Subcutaneous abdominal adipose tissue (tissue), 5 donors: ENCODE data around the gene DHX30.

Source experiments
- H3K27ac ChIP-seq: one replicate; pipeline ENCODE4 v1.7.0; 2013; ENCODE audit warnings: low read depth, mild to moderate bottlenecking, inconsistent platforms, low read length, moderate library complexity
- H3K27me3 ChIP-seq, 5 donors: one replicate each; pipeline ENCODE4 v1.7.0; 2013; ENCODE audit warnings: low read length in 5 of 5, inconsistent platforms in 1 of 5; ENCODE audit not compliant: control insufficient read depth in 5 of 5, insufficient read depth in 4 of 5
- H3K36me3 ChIP-seq, 5 donors: one replicate each; pipeline ENCODE4 v1.7.0; 2013; ENCODE audit warnings: low read length in 5 of 5; ENCODE audit not compliant: control insufficient read depth in 5 of 5, insufficient read depth in 5 of 5
- H3K4me1 ChIP-seq, 5 donors: one replicate each; pipeline ENCODE4 v1.7.0; 2013; ENCODE audit warnings: low read length in 5 of 5, mild to moderate bottlenecking in 3 of 5, moderate library complexity in 1 of 5; ENCODE audit not compliant: control insufficient read depth in 5 of 5, insufficient read depth in 5 of 5
- H3K4me3 ChIP-seq, 5 donors: one replicate each; pipeline ENCODE4 v1.7.0; 2013; ENCODE audit warnings: low read length in 5 of 5, low read depth in 1 of 5
- H3K9ac ChIP-seq, 5 donors: one replicate each; pipeline ENCODE4 v1.7.0; 2013; ENCODE audit warnings: low read length in 5 of 5, mild to moderate bottlenecking in 4 of 5, moderate library complexity in 3 of 5
- H3K9me3 ChIP-seq, 5 donors: one replicate each; pipeline ENCODE4 v1.7.0; 2013; ENCODE audit warnings: low read length in 5 of 5; ENCODE audit not compliant: control insufficient read depth in 5 of 5
- donor health status: healthy.
- donor health status: healthy.
- donor health status: healthy.
- donor health status: healthy.
- donor health status: healthy.

DHX30 gene

GRCh38 chr3:47780741-47781684, 21.9 kb upstream of the DHX30 start:
- Histone ChIP-seq H3K27ac (peak overlapping the region; percentile 95), H3K4me3 (peak overlapping the region; percentile 79 to 95 (median 90)), H3K9ac (peak overlapping the region; percentile 50 to 98 (median 84))

GRCh38 chr3:47781685-47782445, 21.1 kb upstream of the DHX30 start, which contains the start of gene SMARCC1:
Gene SMARCC1 (minus strand): TSS chr3:47781893. CDS start chr3:47781797, 96 bp downstream.
- Histone ChIP-seq H3K4me1 (peaks cover 0 to 31% (median 29%) of the 10 kb centered on the region in 5 donors), H3K36me3 (no peaks in the 10 kb centered on the region), H3K27me3 (no peaks in the 10 kb centered on the region), H3K4me3 (peak within 1 kb of the TSS; percentile 79 to 95 (median 90)), H3K9ac (peak within 1 kb of the TSS; percentile 73 to 98 (median 93)), H3K9me3 (no peaks in the 10 kb centered on the region), H3K27ac (peak within 1 kb of the TSS; percentile 95)

More at GRCh38 chr3:47780741-47781684, 21.9 kb upstream of the DHX30 start:
- Histone ChIP-seq H3K9me3 (no peaks in the 10 kb centered on the region), H3K4me1 (peaks cover 0 to 31% (median 29%) of the 10 kb centered on the region in 5 donors), H3K27me3 (no peaks in the 10 kb centered on the region), H3K36me3 (no peaks in the 10 kb centered on the region)

- Histone ChIP-seq H3K27ac (peak overlapping the region; percentile 95), H3K9me3 (no peaks in the 10 kb centered on the region), H3K27me3 (no peaks in the 10 kb centered on the region), H3K4me1 (peaks cover 0 to 31% (median 29%) of the 10 kb centered on the region in 5 donors), H3K4me3 (peak overlapping the region; percentile 79 to 93 (median 86)), H3K9ac (peak overlapping the region; percentile 73 to 95 (median 91)), H3K36me3 (no peaks in the 10 kb centered on the region)
Measured at GRCh38 chr3:47782446-47783308, 20.3 kb upstream of the DHX30 start.

GRCh38 chr3:47783673-47784072, 19.3 kb upstream of the DHX30 start:
- H3K4me3 ChIP-seq: no peak overlapping the region
- peaks cover 0 to 31% (median 29%) of the 10 kb centered on the region in 5 donors for H3K4me1 ChIP-seq
- H3K9me3 ChIP-seq: no peaks in the 10 kb centered on the region
- H3K27me3 ChIP-seq: no peaks in the 10 kb centered on the region
- H3K9ac ChIP-seq: no peak overlapping the region
- H3K27ac ChIP-seq: no peak overlapping the region
- H3K36me3 ChIP-seq: no peaks in the 10 kb centered on the region

GRCh38 chr3:47791193-47791855, 11.6 kb upstream of the DHX30 start:
- no peak overlapping the region for H3K27ac ChIP-seq
- H3K36me3 ChIP-seq: no peaks in the 10 kb centered on the region
- H3K4me1 ChIP-seq: no peaks in the 10 kb centered on the region
- H3K27me3 ChIP-seq: no peaks in the 10 kb centered on the region
- no peak overlapping the region for H3K4me3 ChIP-seq
- no peaks in the 10 kb centered on the region for H3K9me3 ChIP-seq
- no peak overlapping the region for H3K9ac ChIP-seq

- Histone ChIP-seq H3K9me3 (no peaks in the 10 kb centered on the region), H3K36me3 (no peaks in the 10 kb centered on the region), H3K9ac (no peak overlapping the region), H3K4me1 (no peaks in the 10 kb centered on the region), H3K27ac (no peak overlapping the region), H3K4me3 (no peak overlapping the region), H3K27me3 (no peaks in the 10 kb centered on the region)
Measured at GRCh38 chr3:47792699-47793098, 10.2 kb upstream of the DHX30 start.

GRCh38 chr3:47794544-47794943, 8.4 kb upstream of the DHX30 start:
- Histone ChIP-seq H3K36me3 (no peaks in the 10 kb centered on the region), H3K27ac (no peak overlapping the region)

GRCh38 chr3:47799733-47800132, 3.2 kb upstream of the DHX30 start:
- no peaks in the 10 kb centered on the region for H3K27me3 ChIP-seq
- no peaks in the 10 kb centered on the region for H3K9me3 ChIP-seq
- H3K27ac ChIP-seq: no peak overlapping the region
- peaks cover 4 to 18% (median 11%) of the 10 kb centered on the region in 5 donors for H3K4me1 ChIP-seq
- H3K36me3 ChIP-seq: no peaks in the 10 kb centered on the region
- no peak overlapping the region for H3K9ac ChIP-seq
- no peak overlapping the region for H3K4me3 ChIP-seq

More at GRCh38 chr3:47794544-47794943, 8.4 kb upstream of the DHX30 start:
- Histone ChIP-seq H3K9ac (no peak overlapping the region), H3K4me1 (no peaks in the 10 kb centered on the region), H3K9me3 (no peaks in the 10 kb centered on the region), H3K27me3 (no peaks in the 10 kb centered on the region), H3K4me3 (no peak overlapping the region)

GRCh38 chr3:47803480-47804025, 615 bp downstream of the DHX30 start:
- Histone ChIP-seq H3K36me3 (peaks cover 0 to 7% (median 2%) of the 10 kb centered on the region in 5 donors), H3K4me1 (peaks cover 4 to 18% (median 11%) of the 10 kb centered on the region in 5 donors), H3K27me3 (no peaks in the 10 kb centered on the region), H3K9ac (peak overlapping the region; percentile 88 to 99 (median 96)), H3K4me3 (peak overlapping the region; percentile 80 to 92 (median 85)), H3K9me3 (no peaks in the 10 kb centered on the region), H3K27ac (peak overlapping the region; percentile 99)
